A549 (cell line): ENCODE data around the gene CCDC78. TPM values are rescaled to one million over a fixed set of nuclear protein-coding genes. Genes with fewer than 3 reads are reported as not detected.

Source experiments
- ATAC-seq, 2 experiments: fragments of 200-7000 bp in 1 of 2; fragments of >200 bp in 1 of 2; cut with Nextera tagmentation in 1 of 2; cut with Tn5 transposase in 1 of 2; 3 replicates each; pipeline versions ENCODE4 v1.8.0 to v1.9.1; 2018 to 2020; ENCODE audit warnings: mild to moderate bottlenecking in 1 of 2, moderate library complexity in 1 of 2
- CTCF ChIA-PET: fragments of 300-600 bp; sonication (Branson Sonifier 250); formaldehyde crosslinking; extraction: SDS; loops from one replicate; lab custom pipeline; 2021; ENCODE audit warnings: antibody characterized with exemption, inconsistent platforms; lab: Yijun Ruan, JAX
- POLR2A ChIA-PET: fragments of 350-600 bp; formaldehyde crosslinking; extraction: SDS; loops from one replicate; lab custom pipeline; 2021; ENCODE audit warnings: antibody characterized with exemption, inconsistent platforms; lab: Yijun Ruan, JAX
- DNase-seq, 2 experiments: peaks; one replicate each; pipeline versions ENCODE4 v3.0.0 to v3.0.0-alpha.2; 2011 to 2016; ENCODE audit warnings: low read depth in 1 of 2, low spot score in 1 of 2
- FAIRE-seq: peaks from 2 replicates; lab custom pipeline; 2011; peaks lifted over from hg19 to GRCh38; lab: Jason Lieb, UNC
- H3K27ac ChIP-seq, 2 experiments: fragments of >200 bp; sonication (Bioruptor Twin); formaldehyde crosslinking; 3 replicates each; pipeline ENCODE4 v1.5.1; 2016 to 2017
- H3K4me1 ChIP-seq: fragments of >200 bp; sonication (Bioruptor Twin); formaldehyde crosslinking; 3 replicates; pipeline ENCODE4 v1.6.1; 2016
- H3K4me2 ChIP-seq: fragments of >200 bp; sonication (Bioruptor Twin); formaldehyde crosslinking; 3 replicates; pipeline ENCODE4 v1.6.1; 2016
- H3K4me3 ChIP-seq: fragments of >200 bp; sonication (Bioruptor Twin); formaldehyde crosslinking; 3 replicates; pipeline ENCODE4 v1.5.1; 2016
- H3K9me3 ChIP-seq: fragments of >200 bp; sonication (Bioruptor Twin); formaldehyde crosslinking; 3 replicates; pipeline ENCODE4 v1.6.1; 2016
- BCL3 ChIP-seq: fragments of >200 bp; sonication (Bioruptor Twin); formaldehyde crosslinking; IDR thresholded peaks from 3 replicates; pipeline ENCODE4 v1.6.1; 2016
- CBX2 ChIP-seq: fragments of 200-600 bp; sonication (generic); IDR thresholded peaks from 2 replicates; pipeline ENCODE4 v1.6.1; 2016; ENCODE audit warnings: low read depth, mild to moderate bottlenecking, borderline replicate concordance
- CHD2 ChIP-seq: fragments of 150-350 bp; IDR thresholded peaks from 2 replicates; pipeline ENCODE4 v1.6.1; 2014; ENCODE audit warnings: low read length; ENCODE audit not compliant: partially characterized antibody
- CHD4 ChIP-seq: fragments of 200-600 bp; sonication (generic); IDR thresholded peaks from 2 replicates; pipeline ENCODE4 v1.6.1; 2016; ENCODE audit warnings: antibody characterized with exemption, mild to moderate bottlenecking, borderline replicate concordance
- CTCF ChIP-seq: fragments of >200 bp; sonication (Bioruptor Twin); formaldehyde crosslinking; IDR thresholded peaks from 3 replicates; pipeline ENCODE4 v1.5.1; 2016
- E2F6 ChIP-seq: IDR thresholded peaks from 2 replicates; pipeline ENCODE4 v1.6.1; 2012; ENCODE audit warnings: low read depth, borderline replicate concordance
- EHMT2 ChIP-seq: fragments of 200-600 bp; sonication (generic); IDR thresholded peaks from 2 replicates; pipeline ENCODE4 v1.6.1; 2016; ENCODE audit warnings: antibody characterized with exemption, low read depth, mild to moderate bottlenecking, moderate library complexity
- ELK1 ChIP-seq: fragments of 150-350 bp; IDR thresholded peaks from 2 replicates; pipeline ENCODE4 v1.6.1; 2014; ENCODE audit warnings: low read depth, mild to moderate bottlenecking, low read length
- EP300 ChIP-seq, 2 experiments: fragments of >200 bp; sonication (Bioruptor Twin); formaldehyde crosslinking; IDR thresholded peaks; 2 replicates in 1 of 2; 3 replicates in 1 of 2; pipeline ENCODE4 v1.6.1; 2016 to 2017
- ESRRA ChIP-seq: fragments of 150-350 bp; IDR thresholded peaks from 2 replicates; pipeline ENCODE4 v1.6.1; 2014; ENCODE audit warnings: mild to moderate bottlenecking, low read length, borderline replicate concordance
- FOSL2 ChIP-seq, 2 experiments: fragments of 450-650 bp in 1 of 2; fragments of >200 bp in 1 of 2; sonication (Bioruptor Twin) in 1 of 2; formaldehyde crosslinking; IDR thresholded peaks; 2 replicates each; pipeline versions ENCODE4 v1.5.0 to v1.6.1; 2016 to 2020; ENCODE audit warnings: mild to moderate bottlenecking in 1 of 2, moderate library complexity in 1 of 2
- HES2 ChIP-seq: fragments of >200 bp; sonication (Bioruptor Twin); formaldehyde crosslinking; IDR thresholded peaks from 2 replicates; pipeline ENCODE4 v1.6.1; 2016
- JUNB ChIP-seq: fragments of >200 bp; sonication (Bioruptor Twin); formaldehyde crosslinking; IDR thresholded peaks from 2 replicates; pipeline ENCODE4 v1.6.1; 2016
- MAFK ChIP-seq: fragments of 450-650 bp; IDR thresholded peaks from 2 replicates; pipeline ENCODE4 v1.6.1; 2014; ENCODE audit not compliant: partially characterized antibody
- MAZ ChIP-seq: fragments of 150-350 bp; IDR thresholded peaks from 2 replicates; pipeline ENCODE4 v1.6.1; 2014; ENCODE audit warnings: antibody characterized with exemption, low read depth, low read length, borderline replicate concordance
- NPAS2 ChIP-seq: fragments of 250-450 bp; sonication (Bioruptor Pico); IDR thresholded peaks from 2 replicates; pipeline ENCODE4 v1.8.0; 2022; ENCODE audit warnings: mild to moderate bottlenecking, moderate library complexity, borderline replicate concordance
- POLR2AphosphoS2 ChIP-seq: conservative IDR thresholded peaks from 2 replicates; pipeline ENCODE4 v1.6.1; 2012; ENCODE audit warnings: low read length, improper control_type of control experiment, inconsistent platforms
- RCOR1 ChIP-seq: fragments of 150-350 bp; IDR thresholded peaks from 2 replicates; pipeline ENCODE4 v1.6.1; 2014; ENCODE audit warnings: antibody characterized with exemption, low read length, low read depth
- RNF2 ChIP-seq: fragments of 200-600 bp; sonication (generic); IDR thresholded peaks from 2 replicates; pipeline ENCODE4 v1.6.1; 2016; ENCODE audit warnings: low read depth, mild to moderate bottlenecking, antibody characterized with exemption, moderate library complexity, borderline replicate concordance
- WGBS: methylation state at CpG from one replicate; pipeline ENCODE4 v1.1.6; 2017; ENCODE audit errors: missing lambda C conversion rate; 5-methylcytosine and 5-hydroxymethylcytosine counted together
- polyA plus RNA-seq, 4 experiments: library from polyadenylated mRNA; depleted of rRNA in 3 of 4; stranded (reverse); fragments of >200 nt; fragmentation: RNase III in 1 of 4; extraction: RNeasy Plus Mini Kit Qiagen cat#74134 plus additional on column Dnase treatment in 1 of 4; gene quantifications; 2 replicates in 3 of 4; 3 replicates in 1 of 4; pipeline ENCODE4 v1.2.3, GENCODE V29; 2011 to 2017

Gene CCDC78
- polyA plus RNA-seq, 2 of the 4 experiments (the other 2 are of a cell fraction): 1.1 to 4.7 TPM

GRCh38 chr16:770411-770810 is 44.2 kb upstream of the CCDC78 start:
- FAIRE-seq: no peak
- no peak for DNase-seq
- H3K27ac ChIP-seq: no peak overlapping the region
- H3K4me1 ChIP-seq: peaks cover 7% of the 10 kb centered on the region
- no peak overlapping the region for H3K4me3 ChIP-seq
- CTCF ChIA-PET: interaction anchor here (0.9 to 15.8 kb wide), 5 partner anchors 10 to 29 kb away, joined by 3 to 105 read pairs (median 4); partner anchors contain the start of genes CHTF18, CIAO3, MSLN and RPUSD1
- TF ChIP-seq FOSL2 (IDR thresholded peaks at IDR 0.05) (no peak), FOSL2 (CRISPR knock-in tag; IDR thresholded peaks at IDR 0.05) (no peak), EHMT2 (no peak), EP300 (IDR thresholded peaks at IDR 0.05) (no peak), CTCF (no peak), ELK1 (no peak), HES2 (no peak), CHD4 (no peak), CHD2 (no peak), MAFK (no peak)
- POLR2A ChIA-PET: no interaction called here
- no peak for ATAC-seq
- WGBS: no CpG with 5 or more reads among the region's 13 CpGs
- H3K4me2 ChIP-seq: no peak overlapping the region
- no peaks in the 10 kb centered on the region for H3K9me3 ChIP-seq

GRCh38 chr16:769934-770333 is 43.7 kb upstream of the CCDC78 start:
- H3K4me1 ChIP-seq: peaks cover 7% of the 10 kb centered on the region
- POLR2A ChIA-PET: no interaction called here
- DNase-seq (no peak), FAIRE-seq (no peak), ATAC-seq (no peak)
- CTCF ChIA-PET: interaction anchor here (0.9 to 15.8 kb wide), 5 partner anchors 9 to 29 kb away, joined by 3 to 105 read pairs (median 4); partner anchors contain the start of genes CHTF18, CIAO3, MSLN and RPUSD1
- no peaks in the 10 kb centered on the region for H3K9me3 ChIP-seq
- 90% methylated on average over 13 of the region's 19 CpGs for WGBS
- H3K4me3 ChIP-seq: no peak overlapping the region
- H3K4me2 ChIP-seq: no peak overlapping the region
- H3K27ac ChIP-seq: no peak overlapping the region
- TF ChIP-seq ELK1 (no peak), E2F6 (no peak), ESRRA (no peak), RNF2 (no peak), POLR2AphosphoS2 (no peak), BCL3 (no peak), NPAS2 (CRISPR knock-in tag) (no peak), HES2 (no peak), JUNB (no peak), MAZ (no peak), RCOR1 (no peak), CBX2 (no peak), CHD2 (no peak)
